Measurements from ENCODE around the gene ARIH1. TPM values are rescaled to one million over a fixed set of nuclear protein-coding genes. Genes with fewer than 3 reads are reported as not detected.
A peak's percentile ranks its signal among the peaks of the same experiment; 100 is the strongest.

ARIH1 gene
- total RNA-seq, 1 donor from 2014 or later, result 15.7 TPM

DNA sequence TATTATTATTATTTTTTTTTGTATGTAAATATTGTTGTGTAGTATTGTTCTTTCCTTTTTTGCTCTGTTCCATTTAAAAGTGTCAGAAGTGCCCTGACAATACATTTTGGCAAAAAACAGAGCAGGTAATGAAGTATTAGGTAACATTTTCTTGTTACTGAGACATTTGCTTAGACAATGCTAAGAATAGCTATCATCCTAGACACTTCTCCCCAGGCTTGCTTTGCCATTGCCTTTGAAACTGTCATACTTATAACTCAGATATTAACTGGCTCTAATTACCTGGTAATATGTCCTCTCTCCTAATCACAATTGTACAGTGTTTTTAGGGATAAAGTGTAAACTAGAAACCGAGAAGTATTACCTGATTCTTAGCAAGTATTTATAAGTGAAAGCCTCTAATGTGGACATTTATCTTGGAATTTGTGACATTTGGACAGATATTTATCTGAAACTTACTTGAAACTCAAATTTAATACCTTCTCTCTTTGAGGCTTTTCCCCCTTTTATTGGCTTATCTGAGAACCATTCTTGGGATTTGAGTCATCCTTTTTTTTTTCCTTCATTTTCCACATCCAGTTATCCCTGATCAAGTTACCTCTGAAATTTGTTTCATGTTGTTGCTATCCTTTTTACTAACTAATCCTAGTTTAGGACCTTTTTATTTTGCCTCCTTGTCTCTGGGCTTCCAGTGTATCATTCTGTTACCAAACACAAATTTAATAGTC is 13.1 kb downstream of the ARIH1 start:
- no peak for DNase-seq (ENCODE audit: low read depth in 2 of 2)

DNA sequence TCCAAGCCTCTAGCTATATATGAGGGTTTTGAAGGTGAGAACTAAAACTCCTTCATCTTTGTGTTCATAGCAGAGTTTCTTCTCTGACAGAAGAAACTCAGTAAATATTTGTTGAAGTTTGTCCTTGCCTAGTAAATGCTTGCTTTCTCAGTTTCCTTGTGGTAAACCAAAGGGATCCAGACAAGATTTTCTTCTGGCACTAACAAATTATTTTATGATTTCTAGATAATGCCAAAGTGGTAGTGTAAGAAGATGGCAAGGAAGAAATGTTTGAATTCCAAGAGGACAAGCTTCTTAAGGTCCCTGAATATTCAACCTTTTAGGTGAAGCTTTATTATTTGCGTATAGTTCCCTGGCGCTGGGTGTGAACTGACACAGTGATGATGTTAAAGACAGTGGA is 14.4 kb downstream of the ARIH1 start:
- DNase-seq (ENCODE audit: low read depth in 2 of 2), result no peak

DNA sequence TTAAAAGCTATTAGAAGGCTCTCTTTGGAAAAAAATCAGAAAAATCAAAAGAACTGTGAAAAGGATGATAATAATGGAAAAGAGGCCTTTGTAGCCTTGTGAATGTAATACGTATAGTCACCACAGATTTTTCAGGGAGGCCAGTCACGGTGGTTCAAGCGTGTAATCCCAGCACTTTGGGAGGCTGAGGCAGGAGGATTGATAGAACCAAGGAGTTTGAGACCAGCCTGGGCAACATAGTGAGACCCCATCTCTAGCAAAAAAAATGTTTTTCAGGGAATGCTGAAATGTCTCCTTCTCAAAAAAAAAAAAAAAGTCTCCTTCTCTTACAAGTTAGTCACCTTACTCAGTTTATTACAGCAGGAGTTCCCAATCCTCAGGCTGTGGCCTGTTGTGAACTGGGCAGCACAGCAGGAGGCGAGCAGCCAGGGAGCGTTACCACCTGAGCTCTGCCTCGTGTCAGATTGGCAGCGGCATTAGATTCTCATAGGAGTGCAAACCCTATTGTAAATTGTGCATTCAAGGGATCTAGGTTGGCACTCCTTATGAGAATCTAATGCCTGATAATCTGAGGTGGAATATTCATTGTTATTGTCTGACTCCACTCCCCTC is 15.9 kb downstream of the ARIH1 start:
- DNase-seq (ENCODE audit: low read depth in 2 of 2), result no peak

DNA sequence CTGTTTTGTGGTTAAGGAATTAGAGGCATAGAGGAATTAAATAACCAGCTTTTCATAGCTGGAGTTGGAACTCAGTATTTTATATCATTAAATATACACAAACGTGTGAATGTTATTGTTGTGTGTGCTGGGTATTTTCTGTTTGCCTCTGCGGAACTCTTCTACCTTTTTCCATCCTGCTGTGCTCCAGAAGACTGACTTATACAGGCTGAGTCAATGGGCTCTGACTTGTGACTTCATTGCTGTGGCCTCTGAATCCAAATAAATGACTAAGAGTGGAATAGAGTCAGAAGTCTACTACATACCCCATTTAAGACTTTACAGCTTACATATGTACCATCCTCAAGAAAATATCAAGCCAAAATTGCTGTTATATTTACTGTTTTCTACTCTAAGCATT is 17.6 kb downstream of the ARIH1 start:
- peak in 1 of 2 donors; percentile 71 for DNase-seq (ENCODE audit: low read depth in 2 of 2)

DNA sequence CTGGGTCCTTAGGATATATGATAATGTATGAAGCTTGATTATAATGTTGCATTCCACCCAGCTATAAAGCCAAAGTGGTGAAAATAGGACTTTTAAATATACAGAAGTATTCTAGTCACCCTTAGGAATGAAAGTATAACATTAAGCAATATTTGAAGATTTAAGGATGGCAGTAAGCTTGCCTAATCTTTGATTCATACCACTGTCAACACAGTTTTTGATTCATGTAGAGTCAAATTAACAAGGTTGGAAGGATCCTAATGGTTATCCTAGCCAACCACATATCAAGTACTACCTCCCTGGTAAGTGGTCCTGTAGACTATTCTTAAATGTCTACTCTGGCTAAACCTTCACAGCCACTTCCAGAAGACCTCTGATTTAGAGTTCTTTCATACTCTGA is 18.6 kb downstream of the ARIH1 start:
- no peak for DNase-seq (ENCODE audit: low read depth in 2 of 2)

DNA sequence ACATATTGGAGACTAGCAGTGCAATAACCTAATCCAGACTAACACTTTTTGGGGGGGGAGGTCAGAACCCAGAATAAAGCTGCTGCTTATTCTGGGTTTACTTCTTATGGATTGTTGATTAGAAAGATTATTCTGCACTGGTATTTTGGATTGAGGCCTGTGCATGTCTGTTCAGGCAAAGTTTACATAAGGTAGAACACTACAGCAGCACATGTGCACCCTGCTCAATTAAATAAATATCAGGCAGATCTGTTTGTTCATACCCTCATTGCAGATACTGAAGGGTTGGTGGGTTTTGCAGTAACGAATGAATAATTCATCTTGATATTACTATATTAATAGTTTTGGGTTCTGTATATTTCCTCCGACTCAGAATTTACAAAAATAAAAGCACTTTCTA is 19.1 kb downstream of the ARIH1 start:
- no peak for DNase-seq (ENCODE audit: low read depth in 2 of 2)

DNA sequence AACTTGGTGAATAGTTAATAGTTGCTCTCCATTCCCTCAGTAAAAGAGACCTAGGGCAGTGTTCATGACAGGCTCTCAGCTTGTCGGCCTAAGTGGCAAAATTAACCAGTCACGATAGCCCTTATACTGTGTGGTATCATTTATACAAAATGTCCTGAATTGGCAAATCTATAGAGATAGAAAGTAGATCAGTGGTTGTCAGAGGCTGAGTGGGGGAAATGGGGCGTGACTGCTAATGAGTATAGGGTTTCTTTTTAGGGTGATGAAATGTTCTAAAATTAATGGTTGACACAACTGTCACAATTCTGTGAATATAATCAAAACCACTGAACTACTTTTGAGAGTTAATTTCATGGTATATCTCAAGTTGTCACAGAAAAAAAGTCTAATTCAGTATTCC is 20.9 kb downstream of the ARIH1 start:
- no peak for DNase-seq (ENCODE audit: low read depth in 2 of 2)

DNA sequence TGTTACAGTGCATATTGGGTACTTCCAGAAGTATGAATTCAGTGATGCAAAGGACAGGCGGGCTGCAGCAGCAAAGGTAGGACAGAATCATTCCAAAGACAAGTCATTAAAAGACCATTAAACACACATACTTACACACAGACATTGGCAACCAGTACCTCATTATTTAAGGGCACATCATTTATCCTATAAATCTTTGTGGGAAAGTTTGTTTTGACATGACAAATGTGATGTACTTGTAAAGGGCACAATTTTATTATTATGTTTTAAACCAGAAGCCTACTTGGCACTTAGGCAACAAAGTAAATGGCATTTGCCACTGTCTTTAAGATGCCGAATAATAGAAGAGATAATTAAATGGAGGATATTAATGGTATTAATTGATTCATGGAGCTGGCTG is 22.7 kb downstream of the ARIH1 start:
- DNase-seq (ENCODE audit: low read depth in 2 of 2), result no peak

DNA sequence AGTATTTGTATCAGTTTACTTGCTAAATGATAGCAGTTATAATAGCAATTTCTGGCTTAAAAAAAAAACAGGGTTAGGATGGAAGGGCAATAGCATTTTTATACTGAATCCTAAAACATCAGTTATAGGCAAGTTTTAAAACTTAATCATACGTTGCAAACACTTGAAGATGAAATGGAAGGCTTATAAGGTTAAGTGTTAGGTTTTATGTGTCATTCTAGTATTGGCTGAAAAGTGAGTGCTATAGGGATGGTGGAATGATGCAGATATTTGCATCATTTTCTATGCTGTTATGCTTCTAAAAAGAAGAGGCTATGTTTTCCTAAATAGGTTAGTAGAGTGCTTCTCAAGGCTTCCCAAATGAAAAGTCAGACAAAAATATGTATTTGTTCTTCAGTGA is 23.3 kb downstream of the ARIH1 start:
- DNase-seq (ENCODE audit: low read depth in 2 of 2), result no peak

DNA sequence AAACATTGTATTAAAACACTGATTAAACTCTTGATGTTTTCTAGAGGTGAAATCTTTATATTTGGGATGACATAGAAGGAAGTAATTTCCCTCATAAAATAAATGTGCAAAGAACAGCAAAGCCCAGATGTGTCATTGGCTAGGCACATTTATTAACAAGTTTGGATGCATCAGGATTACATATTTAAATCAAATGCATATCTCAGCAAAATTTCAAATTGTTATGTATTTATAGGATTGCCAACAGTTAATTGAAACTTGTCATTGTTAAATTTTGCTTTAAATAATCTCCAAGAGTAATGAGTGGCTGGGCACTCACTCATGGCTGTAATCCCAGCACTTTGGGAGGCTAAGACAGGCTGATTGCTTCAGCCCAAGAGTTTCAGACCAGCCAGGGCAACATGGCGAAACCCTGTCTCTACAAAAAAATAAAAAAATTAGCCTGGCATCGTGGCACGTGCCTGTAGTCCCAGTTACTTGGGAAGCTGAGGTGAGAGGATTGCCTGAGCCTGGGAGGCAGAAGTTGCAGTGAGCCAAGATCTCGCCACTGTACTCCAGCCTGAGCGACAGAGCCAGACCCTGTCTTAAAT is 28.2 kb downstream of the ARIH1 start:
- no peak for DNase-seq (ENCODE audit: low read depth in 2 of 2)

DNA sequence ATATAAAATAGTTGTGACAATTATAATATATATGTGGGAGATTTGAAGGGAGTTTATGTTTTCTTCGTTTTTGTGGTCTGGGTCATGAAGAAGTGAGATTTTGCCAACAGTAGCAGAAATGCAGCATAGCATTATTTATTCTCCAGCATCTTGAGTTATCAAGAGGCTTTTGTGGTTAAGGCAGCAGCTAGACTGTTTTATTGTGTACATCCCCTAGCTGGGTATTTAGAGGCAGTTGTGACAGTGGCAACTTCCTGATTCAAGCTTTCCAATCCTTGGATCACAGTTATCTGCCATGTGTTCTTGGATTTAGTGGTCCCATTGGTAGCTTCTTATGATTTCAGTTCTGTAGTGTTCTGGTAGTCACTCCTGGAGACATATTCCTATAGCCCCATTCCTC is 29.0 kb downstream of the ARIH1 start:
- no peak for DNase-seq (ENCODE audit: low read depth in 2 of 2)

DNA sequence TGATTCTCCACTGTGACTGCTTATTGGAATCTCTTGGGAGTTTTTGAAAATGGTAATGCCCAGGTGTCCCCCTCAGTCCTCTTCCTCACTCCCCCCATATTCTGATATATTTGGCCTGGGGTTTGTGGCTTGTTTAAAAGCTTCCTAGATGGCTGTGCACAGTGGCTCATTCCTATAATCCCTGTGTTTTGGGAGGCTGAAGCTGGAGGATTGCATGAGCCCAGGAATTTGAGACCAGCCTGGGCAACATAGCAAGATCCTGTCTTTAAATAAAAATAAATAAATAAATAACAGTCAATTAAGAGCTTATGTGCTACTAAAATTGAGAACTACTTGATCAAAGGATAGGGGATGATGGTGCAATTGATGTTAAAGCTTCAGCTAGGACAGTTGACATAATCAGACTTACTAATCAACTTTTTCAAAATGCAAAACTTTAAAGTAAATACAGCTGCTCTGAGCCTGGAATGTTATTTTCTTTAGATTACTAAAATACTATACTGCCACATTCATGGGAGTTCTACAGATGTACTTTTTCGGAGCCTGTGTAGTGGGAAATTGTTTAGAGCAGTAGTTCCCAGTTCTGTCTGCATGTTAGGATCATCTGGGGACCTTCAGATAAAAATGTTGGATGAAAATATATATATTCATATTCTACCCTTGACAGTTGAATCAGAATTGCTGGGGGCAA is 33.4 kb downstream of the ARIH1 start:
- DNase-seq (ENCODE audit: low read depth in 2 of 2), result no peak

DNA sequence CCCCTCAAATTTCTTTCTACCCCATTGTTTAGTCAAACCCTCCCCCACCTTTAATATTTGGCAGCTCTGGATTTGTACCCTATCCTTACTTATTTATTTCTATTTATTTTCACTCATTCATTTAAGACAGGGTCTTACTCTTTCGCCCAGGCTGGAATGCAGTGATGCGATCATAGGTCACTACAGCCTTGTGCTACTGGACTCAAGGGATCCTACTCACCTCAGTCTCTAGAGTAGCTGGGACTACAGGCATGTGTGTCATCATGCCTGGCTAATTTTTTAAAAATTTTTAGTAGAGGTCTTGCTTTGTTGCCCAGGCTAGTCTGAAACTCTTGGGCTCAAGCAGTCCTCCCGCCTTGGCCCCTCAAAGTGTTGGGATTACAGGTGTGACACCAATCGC is 35.4 kb downstream of the ARIH1 start:
- DNase-seq (ENCODE audit: low read depth in 2 of 2), result no peak

DNA sequence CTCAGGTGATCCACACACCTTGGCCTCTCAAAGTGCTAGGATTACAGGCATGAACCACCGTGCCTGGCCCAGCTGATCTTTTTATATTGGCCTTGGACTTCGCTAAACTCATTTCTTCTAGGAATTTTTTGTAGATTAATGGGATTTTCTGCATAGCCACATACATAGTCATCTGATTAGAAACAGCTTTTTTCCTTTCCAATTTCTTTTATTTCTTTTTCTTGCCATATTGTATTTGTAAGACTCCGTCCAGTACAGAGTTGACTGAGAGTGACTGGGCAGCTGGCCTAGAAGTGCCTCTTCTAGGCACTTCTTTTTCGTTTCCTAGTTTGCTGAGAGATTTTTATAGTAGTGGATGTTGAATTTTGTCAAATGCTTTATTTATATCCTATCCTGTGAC is 37.4 kb downstream of the ARIH1 start:
- no peak for DNase-seq (ENCODE audit: low read depth in 2 of 2)

DNA sequence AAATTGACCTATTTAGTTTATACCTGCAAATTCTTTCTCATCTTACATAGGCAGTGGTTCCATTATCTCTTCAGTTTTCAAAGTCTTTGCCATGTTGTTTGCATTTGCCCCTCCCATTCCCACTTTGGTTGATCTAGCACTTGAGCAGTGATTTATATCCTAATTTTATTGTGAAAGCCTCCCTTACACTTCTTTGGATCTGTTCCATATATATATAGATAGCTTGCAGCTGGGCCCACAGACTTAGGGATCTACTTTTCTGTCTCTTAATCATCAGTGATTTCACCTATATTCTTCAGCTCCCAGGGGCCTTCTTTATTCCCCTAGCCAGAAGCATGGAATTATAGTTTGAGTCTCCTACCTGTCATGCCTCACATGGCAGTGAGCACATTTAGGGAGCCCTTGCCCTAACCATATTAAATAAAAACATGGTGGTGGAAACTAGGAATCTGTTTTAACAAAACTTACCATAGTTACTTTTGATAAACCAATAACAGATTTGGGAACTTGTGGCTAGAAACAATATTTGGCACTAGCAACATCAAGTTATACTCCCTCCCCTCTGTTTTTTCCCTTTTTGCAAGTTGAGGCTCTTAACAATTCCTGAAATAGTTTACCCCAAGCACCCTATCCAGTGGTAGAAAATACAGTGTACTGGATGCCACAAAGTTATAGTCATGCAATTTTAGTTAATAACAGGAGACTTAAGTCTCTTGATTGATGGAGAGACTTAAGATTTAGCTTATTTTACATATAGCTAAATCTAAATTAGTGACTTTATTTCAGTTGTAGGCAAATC is 41.7 kb downstream of the ARIH1 start:
- no peak for DNase-seq (ENCODE audit: low read depth in 2 of 2)

DNA sequence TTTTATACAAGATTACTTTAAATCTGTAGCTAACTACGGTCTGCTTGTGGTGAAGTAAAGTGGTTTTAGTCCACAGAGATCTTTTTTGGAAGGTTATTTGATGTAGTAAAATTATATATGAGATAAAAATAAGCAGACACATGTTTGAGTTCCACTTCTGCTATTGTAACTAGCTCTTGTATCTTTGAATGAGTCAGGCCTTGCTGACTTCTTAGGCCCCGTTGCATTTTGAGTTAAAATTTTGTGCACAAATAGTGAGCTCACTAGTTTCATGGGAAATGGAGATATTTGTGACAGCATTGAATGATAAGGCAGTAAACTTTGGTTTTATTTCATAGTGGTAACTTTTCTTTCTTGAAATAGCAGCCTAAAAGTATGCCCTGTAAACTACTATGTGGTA is 42.6 kb downstream of the ARIH1 start:
- DNase-seq (ENCODE audit: low read depth in 2 of 2), result no peak

DNA sequence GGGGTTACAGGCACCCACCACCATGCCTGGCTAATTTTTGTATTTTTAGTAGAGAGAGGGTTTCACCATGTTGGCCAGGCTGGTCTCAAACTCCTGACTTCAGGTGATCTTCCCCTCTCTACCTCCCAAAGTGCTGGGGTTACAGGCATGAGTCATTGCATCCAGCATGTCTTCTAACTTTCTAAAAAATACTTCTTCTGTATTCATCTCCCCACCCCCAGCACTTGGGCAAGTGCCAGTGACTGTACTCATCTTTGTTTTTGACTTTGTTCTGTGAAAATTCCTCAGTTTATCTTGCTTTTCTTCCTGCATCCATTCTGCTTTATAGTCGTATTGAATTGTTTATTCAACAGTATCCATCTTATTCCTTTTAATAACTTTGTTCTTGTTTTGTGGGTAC is 47.6 kb downstream of the ARIH1 start:
- peak in 1 of 2 donors; percentile 22 for DNase-seq (ENCODE audit: low read depth in 2 of 2)

DNA sequence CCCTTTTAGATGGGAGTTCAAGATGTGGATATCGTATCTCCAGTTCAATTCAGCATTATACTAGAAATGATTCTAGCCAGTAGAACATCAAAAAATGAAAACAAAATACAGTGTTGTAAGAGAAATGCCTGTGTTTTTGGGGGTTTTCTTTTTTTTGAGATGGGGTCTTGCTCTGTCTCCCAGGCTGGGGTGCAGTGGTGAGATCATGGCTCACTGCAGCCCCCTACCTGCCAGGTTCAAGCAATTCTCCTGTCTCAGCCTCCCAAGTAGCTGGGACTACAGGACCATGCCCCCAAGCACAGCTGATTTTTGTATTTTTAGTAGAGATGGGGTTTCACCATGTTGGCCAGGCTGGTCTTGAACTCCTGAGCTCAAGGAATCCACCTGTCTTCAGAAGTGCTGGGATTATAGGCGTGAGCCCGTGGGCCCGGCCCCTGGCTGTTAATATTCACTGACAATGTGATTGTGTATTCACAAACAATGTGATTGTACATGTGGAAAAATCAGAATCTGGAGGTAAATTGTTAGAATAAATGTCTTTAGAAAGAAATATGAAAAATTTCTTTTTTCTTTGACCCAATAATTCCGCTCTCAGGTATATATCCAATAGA is 59.0 kb downstream of the ARIH1 start:
- peak; percentile 21 to 34 for DNase-seq (ENCODE audit: low read depth in 2 of 2)

DNA sequence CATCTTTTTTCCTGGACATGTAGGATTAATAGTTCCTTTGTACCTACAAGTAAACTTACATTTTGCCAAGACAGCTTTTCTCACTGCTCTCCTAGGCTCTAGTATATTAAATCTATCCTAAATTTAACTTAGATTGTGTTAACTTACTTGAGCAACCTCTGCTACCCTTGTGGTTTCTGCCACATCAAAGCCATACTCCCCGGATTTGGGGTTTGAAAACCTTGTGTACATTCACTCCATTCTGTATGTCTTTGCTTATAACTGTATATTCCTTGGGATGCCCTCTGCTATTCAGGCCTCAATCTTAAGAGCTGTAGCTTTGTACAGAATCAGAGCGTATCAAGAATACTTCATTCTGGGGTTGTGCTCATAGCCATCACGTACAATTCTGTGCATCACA is 60.4 kb downstream of the ARIH1 start:
- DNase-seq (ENCODE audit: low read depth in 2 of 2), result no peak

DNA sequence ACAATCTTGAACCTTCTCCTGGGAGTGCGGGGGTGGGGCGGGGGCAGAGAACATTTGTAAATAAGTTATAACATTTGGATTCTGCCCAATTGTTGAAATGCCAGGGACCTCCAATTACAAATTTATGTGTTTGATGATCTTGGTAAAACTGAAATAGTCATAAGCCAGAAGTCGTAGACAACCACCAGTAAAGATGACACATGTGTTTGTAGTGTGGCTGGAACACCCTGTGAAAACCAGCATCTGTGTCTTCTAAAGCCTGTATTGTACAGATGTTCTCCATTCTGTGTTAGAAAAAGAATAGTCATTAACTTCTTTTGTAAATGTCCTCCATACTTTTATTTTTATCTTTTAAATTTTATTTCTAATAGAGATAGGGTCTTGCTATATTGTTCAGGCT is 61.8 kb downstream of the ARIH1 start:
- no peak for DNase-seq (ENCODE audit: low read depth in 2 of 2)

DNA sequence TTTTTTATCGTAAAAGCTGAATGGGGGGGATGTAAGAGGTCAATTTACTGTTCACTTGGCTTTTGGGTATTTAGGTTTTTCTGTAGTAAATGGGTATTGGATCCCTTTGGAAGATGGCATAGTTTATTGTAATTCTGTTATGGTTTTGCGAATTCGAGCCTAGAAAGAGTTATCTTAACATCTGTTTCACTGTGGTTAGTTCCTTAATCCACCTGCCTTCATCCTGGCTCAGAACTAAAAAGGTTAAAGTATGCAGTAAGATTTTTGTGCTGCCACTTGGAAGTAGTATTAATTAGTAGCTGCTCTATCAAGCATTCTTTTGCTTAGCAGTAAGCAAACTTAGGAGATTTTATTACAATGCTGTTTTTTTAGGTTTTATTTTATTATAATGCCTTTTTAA is 62.4 kb downstream of the ARIH1 start:
- no peak for DNase-seq (ENCODE audit: low read depth in 2 of 2)
